OCI-LY7 (cell line): ENCODE measurements around the gene CEP95.

Experiments
- EZH2phosphoT487 ChIP-seq: fragments of 200-600 bp; sonication (generic); IDR thresholded peaks from 2 replicates; pipeline ENCODE4 v1.6.1; 2018; ENCODE audit warnings: low read depth, borderline replicate concordance, mild to moderate bottlenecking, mixed run types, antibody characterized with exemption, low read length, moderate library complexity, mixed read lengths
- TF ChIP-seq, protein P1 (sequence below): fragments of 200-600 bp; sonication (generic); conservative IDR thresholded peaks from 2 replicates; pipeline ENCODE4 v1.5.1; 2014; ENCODE audit warnings: mild to moderate bottlenecking, antibody characterized with exemption, low read length, moderate library complexity, mixed read lengths

DNA sequence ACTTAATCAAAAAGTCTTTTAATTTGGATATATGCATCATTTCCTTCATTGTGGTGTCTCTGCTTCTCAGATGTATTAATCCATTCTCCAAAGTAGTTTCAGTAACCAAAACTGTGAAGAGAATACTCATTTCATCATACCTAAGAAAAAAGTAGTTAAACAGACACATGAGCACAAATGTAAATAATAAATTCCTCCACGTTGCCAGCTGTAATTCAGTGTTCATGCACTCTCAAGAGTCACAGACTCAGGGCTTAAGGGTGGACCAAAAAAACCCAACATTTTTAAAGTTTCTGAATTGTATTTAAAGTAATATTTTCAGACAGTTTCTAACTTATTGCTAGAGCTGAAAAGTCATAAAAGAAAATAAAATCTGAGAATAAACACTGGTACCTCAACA lies 28.9 kb upstream of the CEP95 start:
- TF ChIP-seq, protein P1, sequence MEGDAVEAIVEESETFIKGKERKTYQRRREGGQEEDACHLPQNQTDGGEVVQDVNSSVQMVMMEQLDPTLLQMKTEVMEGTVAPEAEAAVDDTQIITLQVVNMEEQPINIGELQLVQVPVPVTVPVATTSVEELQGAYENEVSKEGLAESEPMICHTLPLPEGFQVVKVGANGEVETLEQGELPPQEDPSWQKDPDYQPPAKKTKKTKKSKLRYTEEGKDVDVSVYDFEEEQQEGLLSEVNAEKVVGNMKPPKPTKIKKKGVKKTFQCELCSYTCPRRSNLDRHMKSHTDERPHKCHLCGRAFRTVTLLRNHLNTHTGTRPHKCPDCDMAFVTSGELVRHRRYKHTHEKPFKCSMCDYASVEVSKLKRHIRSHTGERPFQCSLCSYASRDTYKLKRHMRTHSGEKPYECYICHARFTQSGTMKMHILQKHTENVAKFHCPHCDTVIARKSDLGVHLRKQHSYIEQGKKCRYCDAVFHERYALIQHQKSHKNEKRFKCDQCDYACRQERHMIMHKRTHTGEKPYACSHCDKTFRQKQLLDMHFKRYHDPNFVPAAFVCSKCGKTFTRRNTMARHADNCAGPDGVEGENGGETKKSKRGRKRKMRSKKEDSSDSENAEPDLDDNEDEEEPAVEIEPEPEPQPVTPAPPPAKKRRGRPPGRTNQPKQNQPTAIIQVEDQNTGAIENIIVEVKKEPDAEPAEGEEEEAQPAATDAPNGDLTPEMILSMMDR: no peak
- TF ChIP-seq EZH2phosphoT487: no peak
